ENCODE measurements around the gene CAMP. TPM values are rescaled to one million over a fixed set of nuclear protein-coding genes. Genes with fewer than 3 reads are reported as not detected.

The CAMP gene
- polyA plus RNA-seq, 3 donors: 2.1 to 5.1 (median 3.4) TPM

DNA sequence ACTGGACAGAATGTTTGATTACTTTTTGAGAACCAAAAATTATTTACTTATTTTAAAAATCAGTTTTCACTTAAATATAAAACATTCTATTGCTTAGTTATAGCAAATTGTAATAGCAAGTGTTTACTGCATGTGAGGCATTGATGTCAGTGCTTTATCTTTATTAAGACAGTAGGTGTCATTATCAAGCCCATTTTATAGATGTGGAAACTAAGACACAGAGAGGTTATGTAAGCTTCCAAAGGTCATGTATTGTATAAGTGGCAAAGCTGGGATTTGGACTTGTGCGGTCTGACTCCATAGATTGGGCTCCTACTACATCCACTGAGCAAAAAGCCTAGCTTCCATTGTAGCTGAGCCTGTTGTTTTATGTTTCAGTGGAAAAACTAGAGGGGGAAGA is 35.2 kb downstream of the CAMP start:
- Histone ChIP-seq H3K27ac (ENCODE audit: low read depth in 1 of 2, low read length in 2 of 2) (no peak overlapping the region), H3K4me2 (replicated peaks; ENCODE audit: extremely low read depth, low read length, poor library complexity, severe bottlenecking) (no peak overlapping the region), H3K9me3 (replicated peaks in 1 of 2; ENCODE audit: control insufficient read depth in 1 of 2, insufficient read depth in 1 of 2, low read length in 2 of 2) (no peaks in the 10 kb centered on the region), H3K79me2 (ENCODE audit: insufficient read depth, low read length) (peaks cover 33% of the 10 kb centered on the region), H4K20me1 (ENCODE audit: insufficient read depth, low read length) (peaks cover 5% of the 10 kb centered on the region), H3K9ac (ENCODE audit: insufficient read depth, low read length, poor library complexity, severe bottlenecking) (no peak overlapping the region), H3K4me3 (replicated peaks in 1 of 3; ENCODE audit: low read depth in 2 of 3, low read length in 3 of 3) (no peak overlapping the region), H2AFZ (ENCODE audit: insufficient read depth, low read depth, low read length, poor library complexity, severe bottlenecking) (no peak overlapping the region), H3K4me1 (ENCODE audit: control insufficient read depth in 1 of 2, insufficient read depth in 2 of 2, low read length in 2 of 2) (no peaks in the 10 kb centered on the region), H3K27me3 (ENCODE audit: control insufficient read depth in 2 of 2, insufficient read depth in 2 of 2, low read length in 2 of 2) (no peaks in the 10 kb centered on the region), H3K36me3 (replicated peaks in 1 of 2; ENCODE audit: control insufficient read depth in 1 of 2, insufficient read depth in 2 of 2, low read length in 2 of 2) (peaks cover 56 to 80% of the 10 kb centered on the region in 2 donors)
- peaks cover 56 to 77% of the 10 kb centered on the region in 2 donors for H3K36me3 Mint-ChIP-seq
- H3K4me3 Mint-ChIP-seq: no peak overlapping the region
- no peak overlapping the region for H3K27ac Mint-ChIP-seq
- intact Hi-C loops (cut with micrococcal nuclease): no loop called here
- WGBS (ENCODE audit: insufficient coverage): no CpG with 5 or more reads among the region's 1 CpG
- peaks cover 0 to 12% (median 2%) of the 10 kb centered on the region in 7 donors for H3K9me3 Mint-ChIP-seq
- TF ChIP-seq, protein P1, sequence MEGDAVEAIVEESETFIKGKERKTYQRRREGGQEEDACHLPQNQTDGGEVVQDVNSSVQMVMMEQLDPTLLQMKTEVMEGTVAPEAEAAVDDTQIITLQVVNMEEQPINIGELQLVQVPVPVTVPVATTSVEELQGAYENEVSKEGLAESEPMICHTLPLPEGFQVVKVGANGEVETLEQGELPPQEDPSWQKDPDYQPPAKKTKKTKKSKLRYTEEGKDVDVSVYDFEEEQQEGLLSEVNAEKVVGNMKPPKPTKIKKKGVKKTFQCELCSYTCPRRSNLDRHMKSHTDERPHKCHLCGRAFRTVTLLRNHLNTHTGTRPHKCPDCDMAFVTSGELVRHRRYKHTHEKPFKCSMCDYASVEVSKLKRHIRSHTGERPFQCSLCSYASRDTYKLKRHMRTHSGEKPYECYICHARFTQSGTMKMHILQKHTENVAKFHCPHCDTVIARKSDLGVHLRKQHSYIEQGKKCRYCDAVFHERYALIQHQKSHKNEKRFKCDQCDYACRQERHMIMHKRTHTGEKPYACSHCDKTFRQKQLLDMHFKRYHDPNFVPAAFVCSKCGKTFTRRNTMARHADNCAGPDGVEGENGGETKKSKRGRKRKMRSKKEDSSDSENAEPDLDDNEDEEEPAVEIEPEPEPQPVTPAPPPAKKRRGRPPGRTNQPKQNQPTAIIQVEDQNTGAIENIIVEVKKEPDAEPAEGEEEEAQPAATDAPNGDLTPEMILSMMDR (IDR thresholded peaks at IDR 0.05): no peak
- no peak for DNase-seq
- peaks cover 5% of the 10 kb centered on the region for H3K4me1 Mint-ChIP-seq
- no peaks in the 10 kb centered on the region for H3K27me3 Mint-ChIP-seq (ENCODE audit: low read depth in 3 of 3)

DNA sequence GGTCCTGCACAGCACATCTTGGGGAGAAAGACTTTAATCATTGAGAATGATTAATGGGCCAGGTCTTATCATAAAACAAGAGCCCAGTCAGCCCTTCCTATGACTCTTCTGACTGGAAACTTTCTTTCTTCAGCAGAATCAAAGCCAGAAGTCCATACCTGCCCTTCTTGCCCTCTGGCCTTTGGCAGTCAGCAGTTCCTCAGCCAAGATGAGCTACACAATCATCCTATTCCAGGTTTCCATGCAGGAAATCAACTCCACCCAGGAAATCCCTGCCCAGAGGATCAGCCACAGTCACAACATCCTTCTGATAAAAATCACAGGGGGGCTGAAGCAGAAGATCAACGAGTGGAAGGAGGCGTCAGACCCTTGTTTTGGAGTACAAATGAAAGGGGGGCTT is 44.5 kb downstream of the CAMP start:
- Histone ChIP-seq H3K4me3 (replicated peaks in 1 of 3; ENCODE audit: low read depth in 2 of 3, low read length in 3 of 3) (no peak overlapping the region), H3K9ac (ENCODE audit: insufficient read depth, low read length, poor library complexity, severe bottlenecking) (peak overlapping the region; percentile 8), H4K20me1 (ENCODE audit: insufficient read depth, low read length) (no peaks in the 10 kb centered on the region), H2AFZ (ENCODE audit: insufficient read depth, low read depth, low read length, poor library complexity, severe bottlenecking) (no peak overlapping the region), H3K9me3 (replicated peaks in 1 of 2; ENCODE audit: control insufficient read depth in 1 of 2, insufficient read depth in 1 of 2, low read length in 2 of 2) (peaks cover 0 to 5% of the 10 kb centered on the region in 2 donors), H3K4me2 (replicated peaks; ENCODE audit: extremely low read depth, low read length, poor library complexity, severe bottlenecking) (no peak overlapping the region), H3K36me3 (replicated peaks in 1 of 2; ENCODE audit: control insufficient read depth in 1 of 2, insufficient read depth in 2 of 2, low read length in 2 of 2) (peaks cover 55 to 71% of the 10 kb centered on the region in 2 donors), H3K79me2 (ENCODE audit: insufficient read depth, low read length) (no peaks in the 10 kb centered on the region), H3K4me1 (ENCODE audit: control insufficient read depth in 1 of 2, insufficient read depth in 2 of 2, low read length in 2 of 2) (no peaks in the 10 kb centered on the region), H3K27ac (ENCODE audit: low read depth in 1 of 2, low read length in 2 of 2) (no peak overlapping the region), H3K27me3 (ENCODE audit: control insufficient read depth in 2 of 2, insufficient read depth in 2 of 2, low read length in 2 of 2) (no peaks in the 10 kb centered on the region)
- Mint-ChIP-seq H3K9me3 (peaks cover 4 to 10% (median 7%) of the 10 kb centered on the region in 7 donors), H3K36me3 (peaks cover 62 to 63% of the 10 kb centered on the region in 2 donors), H3K27me3 (ENCODE audit: low read depth in 3 of 3) (peaks cover 0 to 3% (median 0%) of the 10 kb centered on the region in 3 donors), H3K4me1 (peaks cover 10% of the 10 kb centered on the region), H3K4me3 (no peak overlapping the region), H3K27ac (no peak overlapping the region)
- no CpG with 5 or more reads among the region's 2 CpGs for WGBS (ENCODE audit: insufficient coverage)
- DNase-seq: no peak
- intact Hi-C loops (cut with micrococcal nuclease): no loop called here
- TF ChIP-seq, protein P1 (IDR thresholded peaks at IDR 0.05): no peak

All from CD14-positive monocyte (primary cell).